HS-5 (cell line): ENCODE data around the gene TRMT2A.
"Not testable (repeated sequence)": the region's sequence is repeated elsewhere in the genome, so short reads cannot be mapped to it uniquely, and the experiment has no call there.

ENCODE experiments used
- DNase-seq: peaks from one replicate; pipeline ENCODE4 v3.0.0-alpha.2; 2012; ENCODE audit warnings: low read depth

The TRMT2A gene

DNA sequence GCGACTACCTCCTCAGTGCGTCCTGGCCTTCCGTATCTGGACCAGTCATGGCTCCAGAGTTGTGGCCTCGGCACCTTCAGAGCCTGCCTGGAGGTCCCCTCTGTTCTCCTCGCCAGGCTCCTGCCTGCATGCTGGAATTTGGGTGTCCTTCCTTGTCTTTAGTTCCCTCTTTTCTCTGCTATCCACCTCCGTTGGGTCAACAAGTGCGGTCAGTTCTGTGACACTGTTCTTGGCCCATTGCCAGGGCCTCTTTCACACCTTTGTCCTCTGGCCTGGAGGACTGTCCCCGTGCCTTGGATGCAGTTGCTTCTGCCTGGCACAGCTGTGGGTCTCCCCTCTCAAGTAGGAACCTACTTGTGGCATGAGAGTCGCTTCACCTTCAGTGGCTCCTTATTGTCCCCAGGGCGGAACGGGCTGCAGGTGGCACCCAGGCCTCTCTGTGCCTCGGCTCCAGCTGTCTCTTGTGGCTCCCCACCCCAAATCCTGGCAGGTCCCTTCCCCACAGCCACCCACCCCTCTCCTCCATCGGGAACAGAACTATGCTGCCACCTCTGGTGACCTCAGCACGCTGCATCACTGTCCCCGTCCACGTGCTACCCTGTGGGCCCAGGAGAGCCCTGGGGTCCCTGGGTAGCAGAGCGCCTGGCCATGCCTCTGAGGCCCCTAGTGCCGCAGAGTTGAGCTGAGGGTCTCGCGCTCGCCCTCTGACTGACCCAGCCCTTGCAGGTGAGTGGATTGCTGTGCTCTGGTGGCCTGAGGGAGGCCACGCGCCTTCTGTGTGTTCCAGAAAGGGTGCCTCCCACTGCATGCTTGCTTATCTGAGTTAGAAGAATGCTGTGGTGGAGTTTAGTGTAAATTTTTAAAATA, 32.2 kb downstream of the TRMT2A start:
- no peak for DNase-seq

DNA sequence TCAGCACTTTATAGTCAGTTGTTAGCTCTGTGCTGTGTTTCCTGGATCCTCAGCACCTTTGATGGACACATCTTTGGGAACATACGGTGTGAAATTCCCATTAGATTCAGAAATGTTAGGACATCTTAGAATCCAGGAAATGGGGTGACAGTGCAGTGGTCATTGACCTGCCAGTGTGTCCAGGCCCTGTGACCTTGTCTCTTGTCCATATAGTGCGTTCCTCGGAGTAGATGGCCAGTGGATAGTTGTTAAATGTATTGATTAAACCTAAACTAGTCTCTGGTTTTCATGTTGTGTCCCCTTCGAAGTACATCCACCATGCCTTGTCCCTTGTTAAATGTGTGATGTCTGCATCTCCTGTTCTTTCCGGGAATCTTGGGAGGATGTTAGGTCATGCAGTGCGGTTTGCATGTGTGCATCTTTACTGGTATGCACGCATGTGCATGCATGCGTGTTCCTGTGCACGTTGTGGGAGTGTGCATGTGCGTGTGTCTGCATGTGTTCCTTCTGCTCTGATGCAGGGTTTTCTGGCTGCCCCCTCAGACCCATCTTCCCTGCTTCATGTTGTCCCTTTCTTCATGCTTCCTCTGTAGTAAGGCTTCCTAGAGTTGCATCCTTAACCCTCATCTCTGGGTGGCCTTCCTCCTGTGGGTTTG, 33.0 kb downstream of the TRMT2A start:
- DNase-seq: no peak

DNA sequence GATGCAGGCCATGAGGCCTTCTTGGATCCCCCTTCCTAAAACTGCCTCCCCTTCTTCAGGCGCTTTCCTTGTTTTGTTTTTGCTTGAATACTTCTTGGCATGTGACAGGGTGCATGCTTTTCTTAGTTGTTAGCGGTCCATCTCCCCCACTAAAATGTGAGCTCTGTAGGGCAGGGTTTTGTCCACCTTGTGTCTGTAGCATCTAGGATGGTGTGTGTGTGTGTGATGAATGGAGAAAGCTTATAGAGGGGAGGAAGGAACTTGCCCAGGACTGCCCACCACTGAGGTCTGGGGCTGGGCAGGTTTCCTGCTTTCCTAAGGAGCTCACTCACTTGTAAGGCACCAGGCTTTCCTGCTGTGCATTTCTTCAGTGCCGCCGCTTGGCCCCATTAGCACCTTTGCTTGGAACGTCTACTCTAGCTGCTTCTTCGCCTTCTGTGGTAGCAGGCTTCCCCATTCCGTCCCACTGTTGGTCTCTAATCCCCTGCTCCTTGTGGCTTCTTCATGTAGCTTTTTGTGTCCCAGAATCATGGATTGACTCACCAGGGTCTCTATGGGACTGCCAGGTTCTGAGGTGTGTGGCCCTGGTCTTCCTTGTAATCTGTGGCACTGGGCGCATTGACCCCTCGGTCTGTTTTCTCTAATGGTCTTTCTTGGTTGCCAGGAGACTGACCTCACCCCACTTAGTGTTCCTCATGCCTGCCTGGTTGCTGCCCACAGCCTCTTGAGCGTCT, 33.7 kb downstream of the TRMT2A start:
- DNase-seq: no peak

DNA sequence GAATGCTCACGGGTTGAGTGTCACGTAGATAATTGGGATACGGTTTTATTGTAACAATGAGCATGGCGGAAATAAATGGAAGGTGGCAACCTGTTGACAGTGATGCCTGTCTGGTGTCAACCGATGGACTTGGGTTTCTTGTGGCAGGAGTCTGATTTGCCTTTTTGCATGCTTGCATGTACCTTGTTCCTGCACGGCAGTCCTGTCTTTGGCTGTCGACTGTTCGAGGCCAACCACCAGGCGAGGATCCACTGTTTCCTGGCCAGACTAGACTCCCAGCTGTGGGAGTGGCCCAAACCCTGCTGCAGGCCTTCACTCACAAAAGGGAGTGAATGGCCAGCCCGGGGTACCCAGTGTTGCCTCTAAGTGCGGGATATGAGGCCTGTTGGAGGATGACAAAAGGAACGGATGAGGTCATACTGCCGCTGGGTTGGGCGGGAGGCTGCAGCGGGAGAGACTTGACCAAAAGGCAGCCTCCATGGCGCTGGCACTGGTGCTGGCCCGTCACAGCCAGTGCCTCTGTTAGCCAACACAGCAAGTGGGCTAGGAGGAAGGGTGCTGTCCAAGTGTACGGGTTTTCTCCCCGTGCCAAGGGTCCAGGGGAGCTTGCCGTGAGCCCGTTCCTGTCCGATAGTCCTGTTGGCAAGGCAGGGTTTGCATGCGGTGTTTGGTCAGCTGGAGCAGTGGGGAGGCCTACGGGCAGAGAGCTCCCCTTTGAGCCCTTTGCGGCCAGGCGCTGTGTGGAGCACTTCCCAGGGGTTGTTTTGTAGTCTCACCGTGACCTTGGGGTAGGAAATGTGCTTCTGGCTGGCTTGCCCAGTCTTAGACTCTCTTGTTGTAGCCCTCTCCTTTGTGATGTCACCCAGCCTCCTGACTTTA, 36.0 kb downstream of the TRMT2A start:
- DNase-seq: peak; percentile 45

DNA sequence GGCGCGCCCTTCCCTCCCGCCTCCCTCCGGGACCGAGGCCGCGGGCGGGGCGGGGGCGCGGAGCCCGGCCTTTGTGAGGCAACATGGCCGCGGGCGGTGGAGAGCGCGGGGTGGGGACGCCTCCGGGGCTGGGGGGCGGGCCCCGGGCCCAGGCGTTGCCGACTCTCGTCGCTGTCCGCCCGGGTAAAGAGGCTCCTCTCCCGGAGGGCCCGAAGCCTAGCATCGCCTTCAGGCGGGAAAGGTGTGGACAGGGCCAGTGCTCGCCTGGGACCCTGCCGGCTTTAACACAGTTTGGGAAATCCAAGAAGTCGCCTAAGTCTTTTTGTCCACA, 36.6 kb downstream of the TRMT2A start:
- DNase-seq: no peak

DNA sequence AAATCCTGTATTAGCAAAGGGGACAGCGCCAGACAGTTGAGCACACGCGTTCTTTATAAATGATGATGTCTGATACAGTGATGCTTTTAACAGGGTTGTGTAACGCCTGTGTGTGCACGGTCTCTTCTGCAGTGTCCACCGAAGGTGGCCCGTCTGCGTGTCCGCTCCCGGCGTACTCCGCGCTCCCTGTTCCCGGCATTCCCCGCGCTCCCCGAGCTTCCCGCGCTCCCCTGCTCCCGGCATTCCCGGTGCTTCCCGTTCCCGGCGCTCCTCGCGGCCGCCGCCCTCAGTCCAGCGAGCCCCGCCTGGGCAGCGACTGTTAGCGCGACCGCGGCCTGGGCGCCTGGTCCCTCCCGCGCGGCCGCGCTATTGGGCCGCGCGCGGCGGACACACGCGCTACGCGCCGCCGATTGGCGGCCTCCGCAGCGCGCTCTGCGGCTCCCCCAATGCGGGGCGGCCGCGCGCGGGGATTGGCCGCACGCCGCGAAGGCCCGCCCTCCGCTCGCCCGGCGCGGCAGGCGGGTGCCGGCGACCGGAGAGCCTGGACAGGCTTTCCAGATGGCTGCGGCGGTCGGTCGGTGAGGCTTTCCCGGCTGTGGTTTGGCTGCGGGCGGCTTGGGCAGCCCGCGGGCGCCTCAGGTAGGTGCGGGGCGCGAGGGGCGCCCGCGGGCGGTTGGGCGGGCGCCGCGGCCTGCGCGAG, 37.1 kb downstream of the TRMT2A start, which contains the start of gene DGCR8:
DGCR8 (plus strand) TSS at position 497 of the 700 bp plus-strand sequence. CDS start 5,723 bp downstream, outside the sequence.
- DNase-seq: peak; percentile 72

DNA sequence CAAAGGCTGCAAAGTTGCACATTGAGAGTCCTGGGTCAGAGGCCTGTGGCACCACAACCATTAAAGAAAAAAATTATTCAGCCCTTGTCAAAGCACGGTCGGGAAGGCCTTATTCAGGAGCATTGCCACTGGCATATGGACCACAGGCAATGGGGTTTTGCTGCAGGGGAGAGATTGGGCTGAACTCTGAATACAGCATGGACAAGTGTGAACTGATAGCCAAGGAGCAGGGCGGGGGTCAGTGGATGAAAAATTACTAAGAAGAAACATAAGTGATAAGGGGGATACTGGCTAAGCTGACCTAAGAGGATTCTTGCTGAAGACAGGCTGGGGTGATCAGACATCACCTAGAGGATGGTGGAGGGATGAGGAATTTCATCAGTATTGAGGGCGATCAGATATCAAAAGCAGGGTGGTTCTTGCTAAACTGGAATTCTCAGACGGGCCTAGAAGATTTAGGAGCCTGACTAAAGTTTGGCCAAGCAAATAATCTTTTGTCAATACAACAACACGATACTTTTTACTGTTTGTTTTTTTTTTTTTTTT, 40.3 kb downstream of the TRMT2A start:
- DNase-seq: no peak

DNA sequence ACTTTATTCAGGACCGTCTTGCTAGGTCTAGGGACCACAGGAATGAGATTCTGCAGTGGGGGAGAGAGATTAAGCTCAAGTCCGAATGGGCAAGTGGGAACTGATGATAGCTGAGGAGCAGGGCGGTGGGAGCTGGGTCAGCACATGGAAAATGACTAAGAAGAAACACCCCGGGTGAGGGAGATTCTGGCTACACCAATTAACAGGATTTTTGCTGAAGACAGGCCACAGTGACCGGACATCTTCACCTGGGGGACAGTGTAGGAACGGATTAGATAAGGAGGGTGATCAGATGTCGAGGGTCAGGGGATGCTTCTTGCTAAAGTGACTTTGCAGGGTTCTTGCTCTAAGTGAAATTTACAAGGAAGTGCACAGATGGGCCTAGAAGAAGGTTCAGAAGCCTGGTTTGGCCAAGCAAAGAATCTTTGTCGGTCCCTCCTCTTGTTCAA, 45.5 kb downstream of the TRMT2A start:
- DNase-seq: no peak

DNA sequence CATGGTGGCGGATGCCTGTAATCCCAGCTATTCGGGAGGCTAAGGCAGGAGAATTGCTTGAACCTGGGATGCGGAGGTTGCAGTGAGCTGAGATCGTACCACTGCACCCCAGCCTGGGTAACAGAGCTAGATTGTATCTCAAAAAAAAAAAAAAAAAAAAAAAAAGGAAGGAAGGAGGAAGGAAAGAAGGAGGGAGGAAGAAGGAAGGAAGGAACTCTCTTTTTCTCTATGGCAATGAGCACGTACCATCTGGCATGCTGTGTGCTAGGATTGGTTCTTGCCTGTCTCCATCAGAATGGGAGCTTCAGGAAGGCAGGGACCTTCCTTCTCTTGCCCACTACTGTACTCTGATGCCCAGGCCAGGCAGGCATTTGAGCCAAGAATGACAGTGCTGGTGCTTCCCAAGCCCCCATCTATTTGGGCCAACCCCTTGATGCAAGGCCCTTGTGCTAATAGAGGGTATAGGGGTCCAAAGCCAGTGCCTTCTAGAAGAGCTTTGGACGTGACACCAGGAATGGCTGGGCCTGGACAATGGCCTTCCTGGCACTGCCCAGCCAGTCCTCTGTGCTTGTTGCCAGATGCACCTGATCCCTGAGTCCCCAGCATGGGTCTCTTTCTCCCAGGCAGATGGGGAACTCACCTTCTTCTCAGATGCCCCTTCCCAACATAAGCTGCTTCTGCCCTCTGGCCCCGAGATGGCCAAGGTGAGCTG, 47.5 kb downstream of the TRMT2A start:
- DNase-seq: no peak

DNA sequence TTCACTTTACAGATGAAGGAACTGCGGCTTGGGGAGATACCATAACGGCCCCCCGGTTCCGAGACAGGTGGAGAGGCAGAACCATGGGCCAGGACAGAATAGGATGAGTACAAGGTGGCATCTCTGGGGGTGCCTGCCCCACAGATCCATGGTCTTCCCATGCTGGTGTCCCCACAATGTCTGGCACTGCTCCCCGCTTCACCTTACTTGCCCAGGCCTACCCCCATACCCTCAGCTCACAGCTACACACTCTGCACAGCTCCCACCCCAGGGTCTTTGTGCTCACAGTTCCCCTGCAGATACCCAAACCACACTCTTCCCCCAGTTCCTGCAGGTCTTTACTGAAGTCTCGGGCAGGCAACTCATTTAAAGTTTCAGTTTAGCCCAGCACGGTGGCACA, 48.4 kb downstream of the TRMT2A start:
- DNase-seq: no peak

DNA sequence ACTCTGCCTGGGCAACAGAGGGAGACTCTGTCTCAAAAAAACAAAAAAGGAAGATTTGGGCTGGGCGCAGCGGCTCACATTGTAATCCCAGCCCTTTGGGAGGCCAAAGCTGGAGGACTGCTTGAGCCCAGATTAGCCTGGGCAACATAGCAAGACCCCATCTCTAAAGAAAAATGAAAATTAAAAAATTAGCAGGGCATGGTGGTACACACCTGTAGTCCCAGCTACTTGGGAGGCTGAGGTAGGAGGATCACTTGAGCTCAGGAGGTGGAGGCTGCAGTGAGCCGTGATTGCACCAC, 49.7 kb downstream of the TRMT2A start:
- DNase-seq: not testable (repeated sequence)

DNA sequence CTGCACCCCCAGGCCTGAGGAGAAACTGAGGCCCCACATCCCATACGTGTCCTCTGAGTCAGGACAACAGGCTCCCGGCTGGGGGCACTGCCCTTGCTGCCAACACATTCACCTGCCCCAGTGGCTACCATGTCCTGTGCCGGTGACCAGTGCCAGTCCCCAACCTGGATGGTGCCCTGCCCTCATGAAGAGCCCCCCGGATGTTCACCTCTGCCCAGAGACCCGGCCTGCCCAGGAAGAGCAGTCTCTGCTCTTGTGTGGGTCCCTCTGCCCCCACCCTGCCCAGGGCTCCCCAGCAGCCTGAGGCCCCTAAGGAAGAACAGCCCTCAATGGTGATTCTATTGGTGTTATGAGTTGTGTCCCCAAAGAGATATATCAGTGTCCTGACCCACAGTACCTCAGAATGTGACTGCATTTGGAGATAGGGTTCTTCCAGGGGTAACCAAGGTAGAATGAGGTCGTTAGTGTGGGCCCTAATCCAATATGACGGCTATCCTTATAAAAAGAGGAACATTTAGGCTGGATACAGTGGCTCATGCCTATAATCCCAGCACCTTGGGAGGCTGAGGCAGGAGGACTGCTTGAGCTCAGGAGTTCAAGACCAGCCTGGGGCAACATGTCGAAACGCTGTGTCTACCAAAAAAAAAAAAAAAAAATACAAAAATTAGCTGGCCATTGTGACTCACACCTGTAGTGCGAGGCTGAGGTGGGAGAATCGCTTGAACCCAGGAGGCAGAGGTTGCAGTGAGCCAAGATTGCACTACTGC, 50.2 kb downstream of the TRMT2A start:
- no peak for DNase-seq

DNA sequence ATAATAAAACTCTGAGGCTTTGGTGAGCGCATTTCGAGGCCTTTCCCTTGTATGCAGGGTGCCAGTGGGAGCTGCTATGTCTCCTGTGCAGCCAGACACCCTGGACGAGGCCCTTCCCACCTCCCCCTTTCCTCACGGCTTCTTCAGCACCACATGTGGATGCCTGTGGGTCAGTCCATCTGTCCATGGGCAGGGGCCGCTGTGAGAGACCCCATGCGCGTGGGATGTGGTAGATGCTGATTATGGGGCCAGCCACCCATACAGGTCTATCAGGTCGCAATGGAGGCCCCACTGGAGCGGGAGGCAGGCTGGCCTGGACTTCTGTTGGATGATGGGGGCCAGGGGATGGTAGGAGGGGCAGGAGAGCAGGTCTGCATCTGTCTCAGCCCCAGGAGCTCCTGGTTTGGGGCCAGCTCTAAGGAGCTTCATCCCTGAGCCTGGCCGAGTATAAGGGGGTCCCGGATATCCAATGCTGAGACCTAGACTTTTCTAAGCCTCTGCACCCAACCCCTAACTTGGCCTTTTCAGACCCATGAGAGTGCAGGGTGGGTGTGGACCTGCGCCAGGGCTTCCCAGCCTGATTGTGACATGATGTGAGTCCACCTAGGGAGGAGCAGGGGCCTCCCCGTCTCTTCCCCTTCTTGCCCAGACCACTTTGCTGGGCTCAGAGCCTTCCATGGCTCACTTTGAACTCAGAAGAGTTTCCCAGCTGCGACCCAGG, 51.0 kb downstream of the TRMT2A start:
- no peak for DNase-seq

DNA sequence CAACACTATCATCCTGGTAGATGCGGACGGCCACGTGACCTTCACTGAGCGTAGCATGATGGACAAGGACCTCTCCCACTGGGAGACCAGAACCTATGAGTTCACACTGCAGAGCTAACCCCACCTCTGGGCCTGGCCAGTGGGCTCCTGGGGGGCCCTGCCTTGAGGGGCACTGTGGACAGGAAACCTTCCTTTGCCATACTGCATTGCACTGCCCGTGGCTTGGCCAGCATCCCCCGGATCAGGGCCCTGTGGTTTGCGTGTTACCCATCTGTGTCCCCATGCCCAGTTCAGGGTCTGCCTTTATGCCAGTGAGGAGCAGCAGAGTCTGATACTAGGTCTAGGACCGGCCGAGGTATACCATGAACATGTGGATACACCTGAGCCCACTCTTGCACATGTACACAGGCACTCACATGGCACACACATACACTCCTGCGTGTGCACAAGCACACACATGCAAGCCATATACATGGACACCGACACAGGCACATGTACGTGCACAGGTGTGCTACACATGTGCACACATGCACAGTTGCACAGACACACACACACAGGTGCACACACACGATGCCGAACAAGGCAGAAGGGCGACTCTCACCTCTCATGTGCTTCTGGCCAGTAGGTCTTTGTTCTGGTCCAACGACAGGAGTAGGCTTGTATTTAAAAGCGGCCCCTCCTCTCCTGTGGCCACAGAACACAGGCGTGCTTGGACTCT, 52.3 kb downstream of the TRMT2A start:
- no peak for DNase-seq

DNA sequence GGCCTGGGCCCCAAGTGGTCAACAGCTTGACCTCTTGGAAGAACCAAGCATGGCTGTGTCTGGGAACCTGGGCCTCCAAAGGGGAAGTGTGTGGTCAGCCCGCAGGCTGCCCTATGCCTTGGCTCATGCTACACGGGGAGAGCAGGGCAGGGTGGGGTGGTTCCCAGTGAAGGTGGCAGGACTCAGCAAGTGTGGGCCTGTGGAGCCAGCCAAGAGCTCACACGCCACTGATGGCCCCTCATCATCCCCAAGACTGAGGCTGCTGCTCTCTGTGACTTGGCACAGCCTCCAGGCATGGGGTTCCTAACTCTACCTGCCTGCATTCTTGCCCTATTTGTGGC, 52.9 kb downstream of the TRMT2A start:
- DNase-seq: no peak

DNA sequence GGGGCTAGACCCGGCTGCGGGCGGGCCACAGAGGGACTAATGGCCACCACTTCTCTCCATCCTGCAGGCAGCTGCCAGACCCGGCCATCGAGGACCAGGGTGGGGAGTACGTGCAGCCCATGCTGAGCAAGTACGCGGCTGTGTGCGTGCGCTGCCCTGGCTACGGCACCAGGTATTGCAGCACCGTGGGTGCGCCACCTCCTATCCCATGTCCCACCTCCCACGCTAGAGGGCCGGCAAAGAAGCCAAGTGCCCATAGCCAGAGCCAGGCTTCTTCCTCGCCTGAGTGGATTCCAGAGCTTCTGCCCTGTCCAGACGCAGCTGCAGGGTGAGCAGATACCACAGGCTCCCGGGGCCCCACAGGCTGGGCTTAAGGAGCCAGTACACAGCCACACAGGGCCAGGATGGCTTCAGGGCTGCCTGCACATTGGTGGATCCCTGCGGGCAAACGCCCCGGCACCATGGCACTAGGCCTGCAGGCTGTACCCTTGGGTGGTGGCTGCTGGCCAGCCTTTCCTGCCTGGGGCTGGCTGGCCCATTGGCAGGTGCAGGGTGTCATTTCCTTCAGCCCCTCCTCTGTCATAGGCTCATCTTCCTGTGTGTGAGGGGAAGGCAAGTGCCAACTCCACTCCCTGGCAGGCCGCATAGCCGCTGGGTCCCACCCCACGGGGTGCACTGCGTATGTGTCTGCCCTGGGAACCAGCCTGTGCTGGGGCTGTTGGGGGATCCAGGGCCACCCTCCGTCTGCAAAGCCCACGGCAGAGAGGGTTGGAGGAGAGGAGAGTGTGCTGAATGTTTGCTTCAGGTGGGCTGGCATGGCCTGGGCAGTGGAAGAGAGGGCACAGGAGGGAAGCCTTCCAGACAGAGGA, 53.5 kb downstream of the TRMT2A start:
- DNase-seq: no peak

DNA sequence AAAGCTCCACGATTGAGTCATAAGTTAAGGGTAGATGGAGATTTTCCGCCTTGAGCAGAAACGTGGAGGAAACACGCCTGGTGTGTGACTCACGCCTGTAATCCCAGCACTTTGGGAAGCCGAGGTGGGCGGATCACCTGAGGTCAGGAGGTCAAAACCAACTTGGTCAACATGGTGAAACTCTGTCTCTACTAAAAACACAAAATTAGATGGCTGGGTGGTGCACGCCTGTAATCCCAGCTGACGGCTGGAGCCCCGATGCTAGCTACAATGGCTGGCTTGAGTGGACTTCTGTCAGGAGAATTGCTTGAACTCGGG, 54.3 kb downstream of the TRMT2A start:
- peak; percentile 9 for DNase-seq
